Neural progenitor cell (in vitro differentiated cells): Measurements from ENCODE around the gene TULP1. TPM values are rescaled to one million over a fixed set of nuclear protein-coding genes. Genes with fewer than 3 reads are reported as not detected.
A peak's percentile ranks its signal among the peaks of the same experiment; 100 is the strongest.
"Not testable (repeated sequence)": the region's sequence is repeated elsewhere in the genome, so short reads cannot be mapped to it uniquely, and the experiment has no call there.

ENCODE experiments used
- DNase-seq: peaks from one replicate; pipeline ENCODE4 v3.0.0-alpha.2; 2016; ENCODE audit warnings: low spot score
- H2AFZ ChIP-seq: fragments of 200-600 bp; sonication (generic); replicated peaks from 2 replicates; pipeline ENCODE4 v1.6.1; 2016; ENCODE audit warnings: antibody characterized with exemption
- H3F3A ChIP-seq: fragments of 200-600 bp; sonication (generic); 2 replicates; pipeline ENCODE4 v1.6.1; 2016; ENCODE audit warnings: antibody characterized with exemption, low read depth
- H3K27ac ChIP-seq: fragments of 200-600 bp; sonication (generic); 2 replicates; pipeline ENCODE4 v1.5.1; 2016; ENCODE audit warnings: mild to moderate bottlenecking
- H3K27me3 ChIP-seq: fragments of 200-600 bp; sonication (generic); 2 replicates; pipeline ENCODE4 v1.6.1; 2016; ENCODE audit warnings: mild to moderate bottlenecking, moderate library complexity
- H3K36me3 ChIP-seq: fragments of 200-600 bp; sonication (generic); 2 replicates; pipeline ENCODE4 v1.5.1; 2016
- H3K4me1 ChIP-seq: fragments of 200-600 bp; sonication (generic); 2 replicates; pipeline ENCODE4 v1.6.1; 2016; ENCODE audit warnings: mixed run types
- H3K4me2 ChIP-seq: fragments of 200-600 bp; sonication (generic); 2 replicates; pipeline ENCODE4 v1.6.1; 2016
- H3K4me3 ChIP-seq: fragments of 200-600 bp; sonication (generic); 2 replicates; pipeline ENCODE4 v1.5.1; 2016
- H3K79me2 ChIP-seq: fragments of 200-600 bp; sonication (generic); 2 replicates; pipeline ENCODE4 v1.6.1; 2016; ENCODE audit warnings: low read depth
- H3K9ac ChIP-seq: fragments of 200-600 bp; sonication (generic); 2 replicates; pipeline ENCODE4 v1.6.1; 2016
- H3K9me3 ChIP-seq: fragments of 200-600 bp; sonication (generic); 2 replicates; pipeline ENCODE4 v1.5.1; 2016; ENCODE audit warnings: low read depth
- H4K20me1 ChIP-seq: fragments of 200-600 bp; sonication (generic); 2 replicates; pipeline ENCODE4 v1.6.1; 2016; ENCODE audit warnings: low read depth
- H3K27ac Mint-ChIP-seq: 3 replicates; pipeline ENCODE4 v1.8.0; 2021; ENCODE audit warnings: mixed read lengths
- H3K27me3 Mint-ChIP-seq: 2 replicates; pipeline ENCODE4 v1.8.0; 2022; ENCODE audit warnings: low read depth, mild to moderate bottlenecking, inconsistent platforms, moderate library complexity, mixed read lengths; ENCODE audit not compliant: insufficient read depth
- H3K36me3 Mint-ChIP-seq: 3 replicates; pipeline ENCODE4 v1.8.0; 2021; ENCODE audit warnings: mixed read lengths
- H3K4me1 Mint-ChIP-seq: 3 replicates; pipeline ENCODE4 v1.8.0; 2021; ENCODE audit warnings: mixed read lengths
- H3K4me3 Mint-ChIP-seq: 3 replicates; pipeline ENCODE4 v1.8.0; 2021; ENCODE audit warnings: mild to moderate bottlenecking, moderate library complexity, mixed read lengths
- H3K9me3 Mint-ChIP-seq: 3 replicates; pipeline ENCODE4 v1.8.0; 2020; ENCODE audit warnings: mixed read lengths
- CTCF ChIP-seq: fragments of 200-600 bp; sonication (generic); IDR thresholded peaks from 2 replicates; pipeline ENCODE4 v1.5.1; 2017; ENCODE audit warnings: antibody characterized with exemption, mild to moderate bottlenecking
- EZH2 ChIP-seq: fragments of 200-600 bp; sonication (generic); IDR thresholded peaks from 2 replicates; pipeline ENCODE4 v1.6.1; 2017; ENCODE audit warnings: antibody characterized with exemption, mild to moderate bottlenecking, moderate library complexity
- EZH2phosphoT487 ChIP-seq: fragments of 200-600 bp; sonication (generic); IDR thresholded peaks from 2 replicates; pipeline ENCODE4 v1.6.1; 2017; ENCODE audit warnings: antibody characterized with exemption
- total RNA-seq: library from RNA; depleted of rRNA; stranded (reverse); fragments of >200 nt; gene quantifications from 2 replicates; pipeline ENCODE4 v1.2.3, GENCODE V29; 2015; ENCODE audit warnings: low replicate concordance

TULP1 gene
- total RNA-seq, 1 donor from 2014 or later, result not detected

GRCh38 chr6:35519313-35520015, 6.8 kb upstream of the TULP1 start:
- no peak for TF ChIP-seq EZH2
- no peak for TF ChIP-seq EZH2phosphoT487
- TF ChIP-seq CTCF, result no peak
- H3K9ac ChIP-seq, result no peak overlapping the region

GRCh38 chr6:35518566-35519312, 6.0 kb upstream of the TULP1 start:
- no peak overlapping the region for H3K9ac ChIP-seq
- H3K27me3 ChIP-seq, result no peaks in the 10 kb centered on the region
- Mint-ChIP-seq H3K27ac (peak overlapping the region; percentile 57), H3K9me3 (no peaks in the 10 kb centered on the region), H3K36me3 (no peaks in the 10 kb centered on the region), H3K4me1 (peaks cover 6% of the 10 kb centered on the region), H3K4me3 (peak overlapping the region; percentile 13), H3K27me3 (peaks cover 3% of the 10 kb centered on the region)
- H3K4me2 ChIP-seq, result no peak overlapping the region
- no peak overlapping the region for H2AFZ ChIP-seq
- H3K9me3 ChIP-seq, result no peaks in the 10 kb centered on the region
- H3F3A ChIP-seq, result peaks cover 13% of the 10 kb centered on the region
- no peaks in the 10 kb centered on the region for H3K36me3 ChIP-seq
- no peak for DNase-seq
- peaks cover 11% of the 10 kb centered on the region for H3K4me1 ChIP-seq
- H3K79me2 ChIP-seq, result no peaks in the 10 kb centered on the region
- TF ChIP-seq CTCF (no peak), EZH2 (no peak), EZH2phosphoT487 (no peak)
- no peak overlapping the region for H3K27ac ChIP-seq
- no peak overlapping the region for H3K4me3 ChIP-seq
- no peaks in the 10 kb centered on the region for H4K20me1 ChIP-seq

More at GRCh38 chr6:35519313-35520015, 6.8 kb upstream of the TULP1 start:
- Histone ChIP-seq H3K36me3 (no peaks in the 10 kb centered on the region), H3K79me2 (no peaks in the 10 kb centered on the region), H4K20me1 (no peaks in the 10 kb centered on the region), H3K4me2 (no peak overlapping the region), H3K27ac (no peak overlapping the region), H3K4me1 (peaks cover 11% of the 10 kb centered on the region), H2AFZ (no peak overlapping the region), H3K9me3 (no peaks in the 10 kb centered on the region), H3K4me3 (no peak overlapping the region), H3F3A (peaks cover 13% of the 10 kb centered on the region), H3K27me3 (no peaks in the 10 kb centered on the region)
- Mint-ChIP-seq H3K27ac (no peak overlapping the region), H3K4me3 (no peak overlapping the region), H3K27me3 (peaks cover 3% of the 10 kb centered on the region), H3K4me1 (peaks cover 6% of the 10 kb centered on the region), H3K9me3 (no peaks in the 10 kb centered on the region), H3K36me3 (no peaks in the 10 kb centered on the region)
- DNase-seq, result no peak

GRCh38 chr6:35517978-35518377, 5.3 kb upstream of the TULP1 start:
- H3K27me3 Mint-ChIP-seq, H3K4me1 Mint-ChIP-seq: not testable (repeated sequence)

GRCh38 chr6:35516712-35517111, 4.0 kb upstream of the TULP1 start:
- Mint-ChIP-seq H3K27me3 (peaks cover 7% of the 10 kb centered on the region), H3K36me3 (no peaks in the 10 kb centered on the region), H3K4me1 (peaks cover 10% of the 10 kb centered on the region), H3K27ac (no peak overlapping the region), H3K4me3 (no peak overlapping the region), H3K9me3 (no peaks in the 10 kb centered on the region)
- Histone ChIP-seq H3K4me3 (no peak overlapping the region), H4K20me1 (no peaks in the 10 kb centered on the region), H3K36me3 (no peaks in the 10 kb centered on the region), H3K4me2 (no peak overlapping the region), H3K9me3 (no peaks in the 10 kb centered on the region), H3K9ac (no peak overlapping the region), H3K4me1 (peaks cover 17% of the 10 kb centered on the region), H3K79me2 (no peaks in the 10 kb centered on the region), H3K27ac (no peak overlapping the region), H2AFZ (no peak overlapping the region), H3F3A (peaks cover 13% of the 10 kb centered on the region), H3K27me3 (no peaks in the 10 kb centered on the region)
- TF ChIP-seq EZH2phosphoT487 (no peak), EZH2 (no peak), CTCF (no peak)
- DNase-seq, result no peak

More at GRCh38 chr6:35517978-35518377, 5.3 kb upstream of the TULP1 start:
- H3K27ac Mint-ChIP-seq, H4K20me1 ChIP-seq, H3K4me3 ChIP-seq, H3K36me3 ChIP-seq, H3K79me2 ChIP-seq, H3K36me3 Mint-ChIP-seq, H3K27ac ChIP-seq, H3K9me3 ChIP-seq, H3K4me3 Mint-ChIP-seq, H3K27me3 ChIP-seq, H3K9ac ChIP-seq, H2AFZ ChIP-seq, H3K4me2 ChIP-seq, DNase-seq, H3K9me3 Mint-ChIP-seq: not testable (repeated sequence)
- H3F3A ChIP-seq, result peaks cover 13% of the 10 kb centered on the region
- peaks cover 11% of the 10 kb centered on the region for H3K4me1 ChIP-seq

- H3K9me3 ChIP-seq, H3K4me2 ChIP-seq, H3K9me3 Mint-ChIP-seq, H3K9ac ChIP-seq, H4K20me1 ChIP-seq, H3K4me3 ChIP-seq, H3K4me3 Mint-ChIP-seq, H3K27ac ChIP-seq, H3K36me3 ChIP-seq, H3K79me2 ChIP-seq, H2AFZ ChIP-seq, H3K36me3 Mint-ChIP-seq, H3K27ac Mint-ChIP-seq, H3F3A ChIP-seq, H3K27me3 ChIP-seq, DNase-seq: not testable (repeated sequence)
- Mint-ChIP-seq H3K27me3 (peaks cover 11% of the 10 kb centered on the region), H3K4me1 (peaks cover 13% of the 10 kb centered on the region)
- peaks cover 10% of the 10 kb centered on the region for H3K4me1 ChIP-seq
These were observed 3.2 kb upstream of the TULP1 start for GRCh38 chr6:35515939-35516338.
